Loucy (cell line): ENCODE measurements around the gene LARP4.
"Not testable (repeated sequence)": the region's sequence is repeated elsewhere in the genome, so short reads cannot be mapped to it uniquely, and the experiment has no call there.

Experiments used
- H2AFZ ChIP-seq: fragments of 200-600 bp; sonication (generic); 2 replicates; pipeline ENCODE4 v1.6.0; 2016; ENCODE audit warnings: antibody characterized with exemption, mild to moderate bottlenecking, low read length, moderate library complexity
- H3F3A ChIP-seq: fragments of 200-600 bp; 2 replicates; pipeline ENCODE4 v1.6.0; 2016; ENCODE audit warnings: antibody characterized with exemption, low read depth, mild to moderate bottlenecking
- H3K27me3 ChIP-seq: fragments of 200-600 bp; sonication (generic); 2 replicates; pipeline ENCODE4 v1.6.1; 2014; ENCODE audit warnings: low read length, mild to moderate bottlenecking; ENCODE audit not compliant: insufficient read depth, poor library complexity, severe bottlenecking
- H3K36me3 ChIP-seq: fragments of 200-600 bp; sonication (generic); 2 replicates; pipeline ENCODE4 v1.6.1; 2016; ENCODE audit warnings: low read length; ENCODE audit not compliant: insufficient read depth
- H3K4me1 ChIP-seq: fragments of 200-600 bp; sonication (generic); 2 replicates; pipeline ENCODE4 v1.5.1; 2014; ENCODE audit warnings: low read length, mild to moderate bottlenecking; ENCODE audit not compliant: insufficient read depth, poor library complexity, severe bottlenecking
- H3K4me2 ChIP-seq: fragments of 200-600 bp; sonication (generic); 2 replicates; pipeline ENCODE4 v1.6.0; 2014; ENCODE audit warnings: antibody characterized with exemption, low read length, low read depth, mild to moderate bottlenecking; ENCODE audit not compliant: poor library complexity, severe bottlenecking
- H3K4me3 ChIP-seq: fragments of 200-600 bp; sonication (generic); 2 replicates; pipeline ENCODE4 v1.5.1; 2014; ENCODE audit warnings: low read length, mild to moderate bottlenecking, mixed read lengths; ENCODE audit not compliant: poor library complexity, severe bottlenecking
- H3K79me2 ChIP-seq: fragments of 200-600 bp; sonication (generic); 2 replicates; pipeline ENCODE4 v1.6.1; 2014; ENCODE audit warnings: low read length; ENCODE audit not compliant: insufficient read depth
- H3K9ac ChIP-seq: fragments of 200-600 bp; sonication (generic); 2 replicates; pipeline ENCODE4 v1.6.0; 2014; ENCODE audit warnings: mild to moderate bottlenecking, low read depth, low read length, moderate library complexity; ENCODE audit not compliant: poor library complexity, severe bottlenecking
- H3K9me2 ChIP-seq: fragments of 200-600 bp; sonication (generic); replicated peaks from 2 replicates; pipeline ENCODE4 v1.6.1; 2016; ENCODE audit warnings: low read depth, low read length, mixed read lengths
- H3K9me3 ChIP-seq: fragments of 200-600 bp; sonication (generic); 2 replicates; pipeline ENCODE4 v1.6.1; 2014; ENCODE audit warnings: mild to moderate bottlenecking, antibody characterized with exemption, low read length, low read depth; ENCODE audit not compliant: insufficient read depth
- H4K20me1 ChIP-seq: fragments of 200-600 bp; sonication (generic); 2 replicates; pipeline ENCODE4 v1.6.0; 2014; ENCODE audit warnings: antibody characterized with exemption, low read length, mild to moderate bottlenecking; ENCODE audit not compliant: insufficient read depth, poor library complexity, severe bottlenecking
- CTCF ChIP-seq: fragments of 200-600 bp; sonication (generic); conservative IDR thresholded peaks from 2 replicates; pipeline ENCODE4 v1.5.1; 2014; ENCODE audit warnings: mild to moderate bottlenecking, antibody characterized with exemption, low read length
- EZH2phosphoT487 ChIP-seq: fragments of 200-600 bp; IDR thresholded peaks from 2 replicates; pipeline ENCODE4 v1.6.1; 2018; ENCODE audit warnings: antibody characterized with exemption, mild to moderate bottlenecking, moderate library complexity, borderline replicate concordance

The LARP4 gene

GRCh38 chr12:50519353-50519752 lies 118.7 kb downstream of the LARP4 start:
- Histone ChIP-seq H4K20me1 (peaks cover 51% of the 10 kb centered on the region), H3K36me3 (peaks cover 14% of the 10 kb centered on the region; the same call in 1 of the 2 replicates), H3K4me1 (peaks cover 36% of the 10 kb centered on the region), H3K4me3 (no peak overlapping the region), H3K27me3 (no peaks in the 10 kb centered on the region), H3K4me2 (no peak overlapping the region), H2AFZ (no peak overlapping the region), H3K9ac (no peak overlapping the region), H3F3A (no peaks in the 10 kb centered on the region), H3K79me2 (peaks cover 93% of the 10 kb centered on the region), H3K9me2 (no peaks in the 10 kb centered on the region), H3K9me3 (no peaks in the 10 kb centered on the region)
- TF ChIP-seq EZH2phosphoT487: no peak

DNA sequence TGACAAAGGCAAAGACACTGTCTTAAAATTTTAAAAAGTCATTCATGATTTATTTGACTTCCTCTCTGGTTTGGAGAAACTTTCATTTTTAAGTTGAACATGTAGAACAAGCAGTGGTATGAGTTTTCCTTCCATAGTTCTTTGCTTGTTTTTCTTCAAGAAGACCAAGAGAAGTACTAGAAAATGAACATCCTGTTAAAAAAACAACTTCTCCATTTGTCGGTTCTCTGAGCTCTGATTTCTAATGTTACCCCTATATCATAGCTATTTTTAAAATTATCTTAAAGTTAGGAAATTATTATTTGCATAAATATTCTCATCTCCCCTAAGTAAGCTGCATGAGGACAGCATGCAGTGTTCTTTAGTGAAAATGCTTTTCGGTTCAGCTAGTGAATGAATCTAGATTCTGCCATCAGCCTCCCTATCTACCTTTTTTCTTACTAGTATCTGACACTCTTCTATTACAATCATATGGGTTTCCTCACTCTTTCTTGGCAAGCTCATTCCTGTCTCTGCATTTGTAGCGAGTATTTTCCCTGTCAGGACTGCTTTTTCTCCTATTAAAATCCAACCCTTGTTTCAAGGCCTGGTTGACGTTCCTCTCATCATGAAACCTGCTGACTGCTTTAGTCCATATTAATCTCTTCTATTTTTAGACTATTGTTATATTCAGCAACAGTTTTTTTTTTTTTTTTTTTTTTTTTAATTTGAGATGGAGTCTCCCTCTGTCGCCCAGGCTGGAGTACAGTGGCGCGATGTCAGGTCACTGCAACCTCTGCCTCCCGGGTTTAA lies 119.9 kb downstream of the LARP4 start:
- H3K4me3 ChIP-seq: no peak overlapping the region
- H3K9me2 ChIP-seq: no peaks in the 10 kb centered on the region
- peaks cover 19% of the 10 kb centered on the region; the same call in 1 of the 2 replicates for H3K36me3 ChIP-seq
- peaks cover 27% of the 10 kb centered on the region for H3K4me1 ChIP-seq
- H2AFZ ChIP-seq: no peak overlapping the region
- no peak overlapping the region for H3K4me2 ChIP-seq
- TF ChIP-seq CTCF: no peak
- peaks cover 43% of the 10 kb centered on the region for H4K20me1 ChIP-seq
- H3K79me2 ChIP-seq: peaks cover 93% of the 10 kb centered on the region
- no peaks in the 10 kb centered on the region for H3K27me3 ChIP-seq
- no peak overlapping the region for H3K9ac ChIP-seq
- no peaks in the 10 kb centered on the region for H3F3A ChIP-seq
- no peaks in the 10 kb centered on the region for H3K9me3 ChIP-seq

DNA sequence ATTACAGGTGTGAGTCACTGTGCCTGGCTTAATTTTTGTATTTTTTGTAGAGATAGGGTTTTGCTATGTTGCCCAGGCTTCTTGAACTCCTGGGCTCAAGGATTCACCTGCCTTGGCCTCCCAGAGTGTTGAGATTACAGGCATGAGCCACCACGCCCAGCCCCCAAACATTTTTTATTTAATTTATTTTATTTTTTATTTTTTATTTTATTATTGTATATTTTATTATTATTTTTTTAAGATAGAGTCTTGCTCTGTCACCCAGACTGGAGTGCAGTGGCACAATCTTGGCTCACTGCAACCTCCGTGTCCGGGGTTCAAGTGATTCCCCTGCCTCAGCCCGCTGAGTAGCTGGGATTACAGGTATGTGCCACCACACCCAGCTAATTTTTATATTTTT lies 121.1 kb downstream of the LARP4 start:
- not testable (repeated sequence) for H3K4me2 ChIP-seq

GRCh38 chr12:50523772-50524171 lies 123.1 kb downstream of the LARP4 start:
- Histone ChIP-seq H3K27me3 (no peaks in the 10 kb centered on the region), H3K79me2 (peaks cover 94% of the 10 kb centered on the region), H3K4me3 (no peak overlapping the region), H3K4me1 (peaks cover 19% of the 10 kb centered on the region), H3K9me2 (no peaks in the 10 kb centered on the region), H3K9ac (no peak overlapping the region), H3F3A (no peaks in the 10 kb centered on the region), H3K36me3 (peaks cover 23% of the 10 kb centered on the region; the same call in 1 of the 2 replicates), H3K4me2 (no peak overlapping the region), H4K20me1 (peaks cover 33% of the 10 kb centered on the region), H2AFZ (no peak overlapping the region), H3K9me3 (no peaks in the 10 kb centered on the region)
- TF ChIP-seq CTCF (no peak), EZH2phosphoT487 (no peak)

More for the DNA sequence above, 121.1 kb downstream of the LARP4 start:
- peaks cover 91% of the 10 kb centered on the region for H3K79me2 ChIP-seq
- not testable (repeated sequence) for H3K4me3 ChIP-seq, H3K9me2 ChIP-seq, H3K27me3 ChIP-seq, H3K9me3 ChIP-seq, H3F3A ChIP-seq, H3K9ac ChIP-seq, H2AFZ ChIP-seq
- peaks cover 19% of the 10 kb centered on the region; the same call in 1 of the 2 replicates for H3K36me3 ChIP-seq
- peaks cover 29% of the 10 kb centered on the region for H3K4me1 ChIP-seq
- H4K20me1 ChIP-seq: peaks cover 42% of the 10 kb centered on the region
